ENCODE data around the gene NUTM1. TPM values are rescaled to one million over a fixed set of nuclear protein-coding genes. Genes with fewer than 3 reads are reported as not detected.

NUTM1 gene
- total and polyA plus RNA-seq, 3 donors from 2014 or later, result 17.8 to 39.7 (median 23.4) TPM

- intact Hi-C loops (cut with DNase I; ENCODE audit: low total_unique reads), result loop anchor here (10.0 kb wide), 1 partner anchor 143 kb away; the partner anchor contains the start of gene EMC4
- WGBS, 2 donors, result 0% methylated on average over 18 to 48 of the region's 80 CpGs
- no peaks in the 10 kb centered on the region for H3K36me3 ChIP-seq (ENCODE audit: low read depth, missing control alignments)
- no peaks in the 10 kb centered on the region for H3K27me3 ChIP-seq
- peaks cover 9% of the 10 kb centered on the region for H3K4me1 ChIP-seq
- H3K9me3 ChIP-seq, result no peaks in the 10 kb centered on the region
- H3K27ac ChIP-seq, result peak within 1 kb of the TSS; percentile 92 to 93
- TF ChIP-seq POLR2A (IDR thresholded peaks at IDR 0.05), result no peak
- TF ChIP-seq CTCF (IDR thresholded peaks at IDR 0.05), result peak; percentile 79 to 94 (median 84)
- DNase-seq, result peak; percentile 91
- H3K4me3 ChIP-seq, result peak within 1 kb of the TSS; percentile 80 to 97
Observed at GRCh38 chr15:34367101-34368081, 24.3 kb downstream of the NUTM1 start, which contains the start of gene LPCAT4. Gene LPCAT4, minus strand, starts transcription at chr15:34367196. Its CDS starts 96 bp downstream, at chr15:34367100.

- H3K4me3 ChIP-seq, result no peak overlapping the region
- TF ChIP-seq CTCF (IDR thresholded peaks at IDR 0.05) (no peak), POLR2A (IDR thresholded peaks at IDR 0.05) (no peak)
- no peaks in the 10 kb centered on the region for H3K27me3 ChIP-seq
- H3K9me3 ChIP-seq, result no peaks in the 10 kb centered on the region
- H3K36me3 ChIP-seq (ENCODE audit: low read depth, missing control alignments), result no peaks in the 10 kb centered on the region
- 59 to 65% methylated on average over 2 of the region's 2 CpGs for WGBS, 2 donors
- DNase-seq, result no peak
- H3K27ac ChIP-seq, result no peak overlapping the region
- H3K4me1 ChIP-seq, result peaks cover 9% of the 10 kb centered on the region
- intact Hi-C loops (cut with DNase I; ENCODE audit: low total_unique reads), result no loop called here
Observed at GRCh38 chr15:34370129-34370528, 27.0 kb downstream of the NUTM1 start.

- peaks cover 9% of the 10 kb centered on the region for H3K4me1 ChIP-seq
- intact Hi-C loops (cut with DNase I; ENCODE audit: low total_unique reads), result no loop called here
- no peaks in the 10 kb centered on the region for H3K36me3 ChIP-seq (ENCODE audit: low read depth, missing control alignments)
- H3K4me3 ChIP-seq, result no peak overlapping the region
- no peaks in the 10 kb centered on the region for H3K27me3 ChIP-seq
- DNase-seq, result no peak
- TF ChIP-seq POLR2A (IDR thresholded peaks at IDR 0.05) (no peak), CTCF (IDR thresholded peaks at IDR 0.05) (no peak)
- H3K27ac ChIP-seq, result no peak overlapping the region
- H3K9me3 ChIP-seq, result no peaks in the 10 kb centered on the region
- WGBS, 2 donors, result 35 to 41% methylated on average over 2 of the region's 2 CpGs
Observed at GRCh38 chr15:34370643-34371042, 27.5 kb downstream of the NUTM1 start.

GRCh38 chr15:34373951-34374350 is 30.8 kb downstream of the NUTM1 start:
- H3K27ac ChIP-seq, result no peak overlapping the region
- no peak for TF ChIP-seq CTCF (IDR thresholded peaks at IDR 0.05)
- no peak for TF ChIP-seq POLR2A (IDR thresholded peaks at IDR 0.05)
- intact Hi-C loops (cut with DNase I; ENCODE audit: low total_unique reads), result no loop called here
- no peaks in the 10 kb centered on the region for H3K36me3 ChIP-seq (ENCODE audit: low read depth, missing control alignments)
- WGBS, 2 donors, result 83 to 95% methylated on average over 8 of the region's 8 CpGs
- no peak overlapping the region for H3K4me3 ChIP-seq
- H3K4me1 ChIP-seq, result no peaks in the 10 kb centered on the region
- no peak for DNase-seq
- no peaks in the 10 kb centered on the region for H3K9me3 ChIP-seq
- no peaks in the 10 kb centered on the region for H3K27me3 ChIP-seq

All from testis (tissue), 3 donors.